ENCODE data around the gene SDK2.

The SDK2 gene

GRCh38 chr17:73612031-73612472 lies 32.2 kb downstream of the SDK2 start:
- DNase-seq (ENCODE audit: insufficient read length, low spot score), result no peak
- TF ChIP-seq CTCF (IDR thresholded peaks at IDR 0.05; ENCODE audit: insufficient read depth, missing control alignments), result no peak
- FAIRE-seq, result no peak

GRCh38 chr17:73611630-73612029 lies 32.6 kb downstream of the SDK2 start:
- FAIRE-seq (no peak), DNase-seq (ENCODE audit: insufficient read length, low spot score) (no peak)
- no peak for TF ChIP-seq CTCF (IDR thresholded peaks at IDR 0.05; ENCODE audit: insufficient read depth, missing control alignments)

GRCh38 chr17:73610331-73610911 lies 33.8 kb downstream of the SDK2 start:
- FAIRE-seq (no peak), DNase-seq (ENCODE audit: insufficient read length, low spot score) (no peak)
- no peak for TF ChIP-seq CTCF (IDR thresholded peaks at IDR 0.05; ENCODE audit: insufficient read depth, missing control alignments)

GRCh38 chr17:73609758-73610157 lies 34.5 kb downstream of the SDK2 start:
- DNase-seq (ENCODE audit: insufficient read length, low spot score) (no peak), FAIRE-seq (no peak)
- TF ChIP-seq CTCF (IDR thresholded peaks at IDR 0.05; ENCODE audit: insufficient read depth, missing control alignments), result no peak

- DNase-seq (ENCODE audit: insufficient read length, low spot score) (no peak), FAIRE-seq (no peak)
- TF ChIP-seq CTCF (IDR thresholded peaks at IDR 0.05; ENCODE audit: insufficient read depth, missing control alignments), result no peak
These were observed 35.2 kb downstream of the SDK2 start for GRCh38 chr17:73609060-73609459.

- FAIRE-seq (no peak), DNase-seq (ENCODE audit: insufficient read length, low spot score) (no peak)
- no peak for TF ChIP-seq CTCF (IDR thresholded peaks at IDR 0.05; ENCODE audit: insufficient read depth, missing control alignments)
These were observed 38.8 kb downstream of the SDK2 start for GRCh38 chr17:73605444-73605843.

- no peak for TF ChIP-seq CTCF (IDR thresholded peaks at IDR 0.05; ENCODE audit: insufficient read depth, missing control alignments)
- FAIRE-seq, result no peak
- DNase-seq (ENCODE audit: insufficient read length, low spot score), result no peak
These were observed 39.8 kb downstream of the SDK2 start for GRCh38 chr17:73604476-73604875.
